Upper lobe of left lung (tissue), 4 donors: ENCODE measurements around the gene PWWP2B.

Experiments used
- EP300 ChIP-seq, 4 donors: sonication (generic); formaldehyde crosslinking; IDR thresholded peaks; one replicate each; pipeline ENCODE4 v1.5.1; 2017; ENCODE audit warnings: antibody characterized with exemption in 4 of 4, control low read depth in 2 of 4
- POLR2A ChIP-seq, 4 donors: fragments of 450-650 bp; IDR thresholded peaks; one replicate each; pipeline ENCODE4 v1.5.1; 2016 to 2017; ENCODE audit warnings: antibody characterized with exemption in 4 of 4, mild to moderate bottlenecking in 2 of 4

GRCh38 chr10:132347211-132347930, 49.6 kb upstream of the PWWP2B start:
- no peak for TF ChIP-seq EP300 (IDR thresholded peaks at IDR 0.05)
- TF ChIP-seq POLR2A (IDR thresholded peaks at IDR 0.05), result no peak
